GF-D8 (cell line): ENCODE results near the gene MCM5.
A peak's percentile ranks its signal among the peaks of the same experiment; 100 is the strongest.
"Not testable (repeated sequence)": the region's sequence is repeated elsewhere in the genome, so short reads cannot be mapped to it uniquely, and the experiment has no call there.

ENCODE experiments used
- DNase-seq: peaks from one replicate; lab custom pipeline; 2025; lab: John Stamatoyannopoulos, UW

MCM5 gene

DNA sequence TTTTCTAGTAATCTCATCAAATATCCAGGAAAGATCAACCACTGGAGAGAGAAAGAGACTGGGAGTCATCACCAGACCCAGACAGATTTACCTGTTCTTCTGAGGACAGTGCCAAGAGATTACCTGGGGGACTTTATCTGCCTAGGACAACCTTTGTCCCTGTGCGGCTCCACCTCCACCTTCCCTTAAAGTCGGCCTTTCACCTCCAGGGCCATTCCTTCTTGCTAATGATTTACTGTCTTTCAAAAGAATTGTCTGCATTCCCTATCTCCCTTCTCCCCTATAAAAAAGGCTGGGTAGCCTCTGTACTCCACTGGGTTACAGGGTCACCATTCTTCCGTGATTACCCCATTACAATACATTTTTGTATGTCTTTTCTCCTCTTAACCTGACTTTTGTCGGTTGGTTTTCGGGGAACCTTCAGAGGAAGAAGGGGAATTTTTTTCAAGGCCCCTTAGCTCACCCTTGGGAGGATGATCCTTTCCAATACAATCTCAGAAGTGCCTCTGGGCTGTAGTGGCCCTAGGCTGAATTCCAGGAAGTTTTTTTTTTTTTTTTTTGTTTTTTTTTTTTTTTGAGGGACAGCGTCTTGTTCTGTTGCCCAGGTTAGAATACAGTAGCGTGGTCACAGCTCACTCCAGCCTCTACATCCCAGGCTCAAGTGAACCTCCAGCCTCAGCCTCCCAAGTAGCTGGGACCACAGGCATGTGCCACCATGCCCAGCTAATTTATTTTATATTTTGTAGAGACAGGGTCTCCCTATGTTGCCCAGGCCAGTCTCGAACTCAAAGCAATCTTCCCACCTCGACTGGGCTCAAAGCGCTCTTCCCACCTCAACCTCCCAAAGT, 20.6 kb upstream of the MCM5 start:
- no peak for DNase-seq

DNA sequence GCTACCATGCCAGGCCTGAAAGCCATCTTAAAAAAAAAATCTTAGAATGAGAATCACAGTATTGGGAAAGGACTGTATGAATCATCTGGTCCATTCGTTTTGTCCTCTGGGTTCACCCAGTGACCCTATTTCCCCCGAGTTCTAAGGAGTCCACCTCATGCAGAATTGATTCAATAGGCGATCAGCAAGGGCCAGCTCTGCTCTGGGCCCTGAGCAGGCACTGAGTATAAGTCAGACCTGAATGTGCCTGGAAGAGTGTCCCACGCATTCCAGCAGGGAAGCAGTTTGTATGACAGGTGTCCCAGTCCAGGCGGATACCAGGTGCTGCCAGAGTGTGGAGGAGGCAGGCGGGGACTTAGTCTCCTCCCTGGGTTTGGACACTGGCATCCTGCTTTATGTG, 19.9 kb upstream of the MCM5 start:
- DNase-seq = no peak

GRCh38 chr22:35380537-35381423, 19.2 kb upstream of the MCM5 start, which contains the start of gene HMOX1:
TSS of gene HMOX1 (plus strand) at chr22:35381096. CDS start at chr22:35381174, 78 bp downstream.
- DNase-seq = peak; percentile 6

GRCh38 chr22:35381424-35382009, 18.4 kb upstream of the MCM5 start:
- no peak for DNase-seq

DNA sequence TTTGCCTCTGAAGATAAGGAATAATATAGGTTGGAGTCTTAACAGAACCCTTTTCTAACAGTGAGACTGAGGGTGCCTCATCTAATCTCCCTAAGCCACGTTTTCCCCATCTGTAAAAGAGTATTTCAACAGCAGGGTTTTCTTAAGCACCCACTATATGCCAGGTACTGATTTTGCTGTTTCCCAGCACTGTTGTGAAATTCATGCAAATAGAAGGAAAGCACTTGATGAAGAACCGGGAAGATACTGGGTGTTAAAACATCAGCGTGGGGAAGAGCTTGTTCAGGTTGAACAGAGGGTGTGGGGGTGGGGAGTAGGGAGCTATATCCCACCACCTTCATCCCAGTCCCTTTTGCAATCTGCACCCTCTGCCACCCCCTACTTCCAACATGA, 16.3 kb upstream of the MCM5 start:
- no peak for DNase-seq

DNA sequence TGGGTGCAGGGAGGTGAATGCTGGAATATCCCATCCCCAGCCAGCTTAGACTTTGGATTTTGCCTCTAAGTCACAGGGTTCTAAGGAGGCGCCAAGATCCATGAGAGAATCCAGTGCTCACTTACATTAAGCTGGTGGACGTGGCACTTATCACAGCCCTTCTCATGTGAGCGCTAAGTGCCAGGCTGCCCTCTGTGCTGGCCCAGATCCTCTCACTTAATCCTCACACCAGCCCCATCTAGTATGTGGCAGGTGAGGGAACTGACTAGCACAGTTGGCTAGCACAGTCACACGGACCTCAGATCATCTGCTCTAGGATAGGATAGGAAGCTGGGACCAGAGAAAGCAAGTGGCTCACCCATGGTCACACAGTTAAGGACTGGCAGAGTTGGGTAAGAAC, 15.4 kb upstream of the MCM5 start:
- no peak for DNase-seq

DNA sequence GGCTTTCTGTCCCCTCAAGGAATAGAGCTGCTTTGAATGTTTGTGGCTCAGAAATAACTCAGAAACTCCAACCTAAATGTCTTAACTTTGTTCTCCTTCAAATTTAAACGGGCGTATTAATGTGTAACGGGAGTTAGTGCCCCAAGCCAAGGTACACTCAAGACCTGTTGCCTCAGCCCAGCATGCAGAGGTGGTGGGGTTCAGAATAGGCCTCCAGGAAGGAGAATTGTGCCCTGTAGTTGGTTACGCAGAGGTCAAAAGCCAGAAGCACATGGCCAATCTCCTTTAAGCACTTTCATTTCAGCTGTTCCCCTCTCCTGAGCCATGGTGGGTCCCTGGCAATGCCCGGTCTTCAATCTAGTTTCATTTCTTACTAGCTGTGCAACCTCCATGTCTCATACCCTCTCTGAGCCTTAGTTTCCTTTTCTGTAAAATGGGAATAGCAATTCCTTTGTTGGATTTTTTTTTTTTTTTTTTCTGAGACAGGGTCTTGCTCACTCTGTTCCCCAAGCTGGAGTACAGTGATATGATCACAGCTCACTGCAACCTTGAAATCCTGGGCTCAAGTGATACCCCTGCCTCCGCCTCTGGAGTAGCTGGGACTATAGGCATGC, 14.9 kb upstream of the MCM5 start:
- no peak for DNase-seq

GRCh38 chr22:35386670-35387288, 13.2 kb upstream of the MCM5 start:
- DNase-seq = no peak

DNA sequence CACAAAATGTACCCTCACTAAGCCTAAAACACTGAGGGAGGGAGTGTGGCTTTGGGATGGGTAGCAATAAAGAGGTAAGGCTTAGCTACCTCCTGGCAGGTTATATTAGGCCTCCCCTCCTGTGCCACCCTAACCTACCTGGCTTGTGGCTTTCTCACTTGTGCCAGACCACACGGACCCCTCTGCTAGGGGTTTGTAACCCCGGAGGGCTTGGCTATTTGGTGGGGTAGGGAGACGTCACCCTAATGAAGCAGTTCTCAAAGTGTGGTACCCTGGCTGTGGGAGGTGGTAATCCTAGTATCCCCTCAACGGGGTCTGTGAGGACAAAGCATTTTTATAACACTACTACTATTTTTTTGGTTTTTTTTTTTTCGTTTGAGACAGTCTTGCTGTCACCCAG, 9.0 kb upstream of the MCM5 start:
- no peak for DNase-seq

DNA sequence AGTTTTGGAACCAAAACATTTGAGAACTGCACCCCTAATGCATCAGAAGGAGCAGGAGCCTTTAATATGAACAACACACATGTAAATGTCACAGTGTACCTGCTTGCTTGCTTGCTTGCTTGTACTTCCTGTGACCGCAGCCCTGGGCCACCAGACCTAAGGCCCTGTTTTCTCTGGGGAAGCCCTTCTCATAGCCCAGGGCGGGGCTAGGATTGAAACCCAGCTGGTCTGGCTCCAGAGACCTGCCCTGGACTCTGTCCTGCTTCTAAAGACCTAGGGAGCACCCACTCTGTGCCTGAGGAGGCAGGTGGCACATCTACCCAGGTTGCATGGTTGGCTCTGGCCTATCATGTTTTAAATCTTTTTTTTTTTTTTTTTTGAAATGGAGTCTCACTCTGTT, 7.6 kb upstream of the MCM5 start:
- DNase-seq = no peak

DNA sequence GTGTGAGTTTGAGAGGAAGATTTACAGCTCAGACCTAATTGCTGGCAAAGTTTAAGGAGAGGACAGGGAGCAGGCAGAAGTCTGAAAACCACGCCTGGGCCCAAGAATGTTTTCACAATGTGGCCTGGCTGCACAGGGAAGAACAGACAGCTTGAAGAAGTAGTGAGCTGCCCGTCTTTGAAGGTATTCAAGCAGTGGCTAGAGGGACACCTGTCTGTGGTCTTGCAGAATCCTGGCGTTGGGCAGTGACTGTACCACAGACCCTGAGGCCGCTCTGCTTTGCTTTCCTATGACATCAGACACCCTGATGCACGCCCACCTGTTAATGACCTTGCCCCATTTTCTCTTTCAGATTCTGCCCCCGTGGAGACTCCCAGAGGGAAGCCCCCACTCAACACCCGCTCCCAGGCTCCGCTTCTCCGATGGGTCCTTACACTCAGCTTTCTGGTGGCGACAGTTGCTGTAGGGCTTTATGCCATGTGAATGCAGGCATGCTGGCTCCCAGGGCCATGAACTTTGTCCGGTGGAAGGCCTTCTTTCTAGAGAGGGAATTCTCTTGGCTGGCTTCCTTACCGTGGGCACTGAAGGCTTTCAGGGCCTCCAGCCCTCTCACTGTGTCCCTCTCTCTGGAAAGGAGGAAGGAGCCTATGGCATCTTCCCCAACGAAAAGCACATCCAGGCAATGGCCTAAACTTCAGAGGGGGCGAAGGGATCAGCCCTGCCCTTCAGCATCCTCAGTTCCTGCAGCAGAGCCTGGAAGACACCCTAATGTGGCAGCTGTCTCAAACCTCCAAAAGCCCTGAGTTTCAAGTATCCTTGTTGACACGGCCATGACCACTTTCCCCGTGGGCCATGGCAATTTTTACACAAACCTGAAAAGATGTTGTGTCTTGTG, 6.6 kb upstream of the MCM5 start:
- no peak for DNase-seq

DNA sequence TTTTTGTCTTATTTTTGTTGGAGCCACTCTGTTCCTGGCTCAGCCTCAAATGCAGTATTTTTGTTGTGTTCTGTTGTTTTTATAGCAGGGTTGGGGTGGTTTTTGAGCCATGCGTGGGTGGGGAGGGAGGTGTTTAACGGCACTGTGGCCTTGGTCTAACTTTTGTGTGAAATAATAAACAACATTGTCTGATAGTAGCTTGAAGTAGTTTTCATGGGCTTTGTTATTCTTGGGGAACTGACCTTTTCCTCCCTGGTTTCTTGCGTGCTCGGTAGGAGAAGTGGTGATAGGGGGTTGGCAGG, 6.0 kb upstream of the MCM5 start:
- no peak for DNase-seq

DNA sequence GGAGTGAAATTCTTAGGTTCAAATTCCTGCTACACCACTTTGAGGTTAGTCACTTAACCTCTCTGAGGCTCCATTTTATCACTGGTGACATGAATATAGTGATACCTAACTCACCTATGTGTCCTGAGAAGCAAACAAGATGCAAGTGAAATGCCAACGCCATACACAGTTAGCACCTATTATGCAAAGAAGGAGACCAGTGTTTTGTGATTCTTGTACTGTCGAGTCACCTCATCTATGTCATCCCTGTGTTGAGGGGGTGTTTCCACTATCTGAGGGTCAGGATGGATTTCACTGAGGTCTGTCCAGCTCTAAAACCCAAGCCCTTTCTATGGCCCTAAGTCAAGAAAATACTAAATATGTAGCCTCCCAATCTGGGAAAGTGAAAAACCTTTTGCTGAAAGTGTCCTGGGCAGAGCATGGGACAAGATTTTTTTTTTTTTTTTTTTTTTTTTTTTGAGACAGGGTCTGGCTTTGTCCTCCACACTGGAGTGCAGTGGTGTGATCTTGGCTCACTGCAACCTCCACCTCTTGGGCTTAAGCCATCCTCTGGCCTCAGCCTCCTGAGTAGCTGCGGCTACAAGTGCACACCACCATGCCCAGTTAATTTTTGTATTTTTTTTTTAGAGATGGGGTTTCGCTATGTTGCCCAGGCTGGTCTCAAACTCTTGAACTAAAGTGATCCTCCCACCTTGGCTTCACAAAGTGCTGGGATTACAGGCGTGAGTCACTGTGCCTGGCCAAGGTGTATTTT, 5.0 kb upstream of the MCM5 start:
- no peak for DNase-seq

GRCh38 chr22:35396622-35397021, 3.3 kb upstream of the MCM5 start:
- not testable (repeated sequence) for DNase-seq

DNA sequence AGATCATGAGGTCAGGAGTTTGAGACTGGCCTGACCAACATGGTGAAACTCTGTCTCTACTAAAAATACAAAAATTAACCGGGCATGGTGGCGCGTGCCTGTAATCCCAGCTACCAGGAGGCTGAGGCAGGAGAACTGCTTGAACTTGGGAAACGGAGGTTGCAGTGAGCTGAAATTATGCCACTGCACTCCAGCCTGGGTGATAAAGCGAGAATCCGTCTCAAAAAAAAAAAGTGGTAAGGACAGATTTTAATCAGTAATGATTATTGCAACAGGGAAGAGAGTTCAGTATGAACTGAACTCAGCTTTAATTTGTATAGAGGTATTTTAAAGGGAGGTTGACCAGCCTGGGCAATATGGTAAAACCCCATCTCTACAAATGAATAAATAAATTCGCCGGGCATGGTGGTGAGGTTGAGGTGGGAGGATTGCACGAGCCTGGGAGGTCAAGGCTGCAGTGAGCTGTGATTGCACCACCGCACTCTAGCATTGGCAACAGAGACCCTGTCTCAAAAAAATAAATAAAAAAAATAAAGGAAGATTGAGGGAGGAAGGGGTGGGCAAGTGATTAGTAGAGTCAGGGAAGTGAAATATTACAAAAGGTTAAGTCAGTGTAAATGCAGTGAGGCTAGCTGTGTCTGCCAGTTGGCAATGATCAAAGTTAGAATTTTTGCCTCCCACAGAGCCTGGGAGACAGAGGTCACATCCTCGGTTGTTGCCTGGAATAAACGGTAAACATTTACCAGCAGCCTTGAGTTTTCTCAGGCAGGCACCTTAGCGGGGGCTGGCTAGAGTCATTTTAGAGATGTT, 2.6 kb upstream of the MCM5 start:
- no peak for DNase-seq

DNA sequence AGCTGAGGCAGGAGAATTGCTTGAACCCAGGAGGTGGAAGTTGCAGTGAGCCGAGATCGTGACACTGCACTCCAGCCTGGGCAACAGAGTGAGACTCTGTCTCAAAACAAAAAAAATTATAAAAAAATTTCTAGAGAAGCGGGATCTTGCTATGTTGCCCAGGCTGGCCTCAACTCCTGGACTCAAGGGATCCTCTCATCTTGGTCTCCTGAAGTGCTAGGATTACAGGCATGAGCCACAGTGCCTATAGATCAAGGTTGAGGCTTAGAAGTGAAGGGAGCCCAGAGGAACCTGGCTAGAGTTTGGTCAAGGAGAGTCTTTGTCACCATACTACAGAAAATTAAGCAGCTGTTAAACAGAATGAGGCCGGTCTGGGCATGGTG, 1.4 kb upstream of the MCM5 start:
- DNase-seq = no peak

GRCh38 chr22:35399114-35399677, 744 bp upstream of the MCM5 start:
- no peak for DNase-seq

GRCh38 chr22:35400501-35400790, 506 bp downstream of the MCM5 start:
- DNase-seq = no peak

DNA sequence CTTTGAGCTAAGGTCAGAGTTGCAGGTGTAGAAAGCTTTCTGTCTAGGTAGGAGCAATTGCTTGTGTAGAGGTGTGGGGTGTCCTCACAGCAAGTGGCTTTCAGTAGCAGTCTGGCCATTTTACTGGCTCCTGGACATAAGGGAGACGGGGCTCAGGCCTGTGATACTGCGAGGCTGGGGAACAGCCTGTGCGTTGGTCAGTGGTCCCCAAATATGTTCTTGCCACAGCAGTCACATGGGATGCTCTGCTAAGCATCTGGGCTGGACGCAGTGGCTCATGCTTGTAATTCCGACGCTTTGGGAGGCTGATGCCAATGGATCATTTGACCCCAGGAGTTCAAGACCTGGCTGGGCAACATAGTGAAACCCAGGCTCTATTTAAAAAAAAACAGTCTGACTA, 1.9 kb downstream of the MCM5 start:
- no peak for DNase-seq
